PC-3 (cell line): ENCODE data around the gene TINCR.

Experiments
- EZH2 ChIP-seq: fragments of 300-600 bp; sonication (generic); IDR thresholded peaks from one replicate; pipeline ENCODE4 v1.6.1; 2017; ENCODE audit warnings: antibody characterized with exemption, mild to moderate bottlenecking, low read length; ENCODE audit not compliant: unreplicated experiment
- EZH2phosphoT487 ChIP-seq: fragments of 300-600 bp; sonication (generic); IDR thresholded peaks from 2 replicates; pipeline ENCODE4 v1.6.1; 2018; ENCODE audit warnings: mild to moderate bottlenecking, antibody characterized with exemption, low read length, borderline replicate concordance
- TF ChIP-seq, protein P1 (sequence below): fragments of 300-600 bp; sonication (generic); conservative IDR thresholded peaks from 2 replicates; pipeline ENCODE4 v1.5.1; 2017; ENCODE audit warnings: antibody characterized with exemption, low read depth, mild to moderate bottlenecking, low read length

DNA sequence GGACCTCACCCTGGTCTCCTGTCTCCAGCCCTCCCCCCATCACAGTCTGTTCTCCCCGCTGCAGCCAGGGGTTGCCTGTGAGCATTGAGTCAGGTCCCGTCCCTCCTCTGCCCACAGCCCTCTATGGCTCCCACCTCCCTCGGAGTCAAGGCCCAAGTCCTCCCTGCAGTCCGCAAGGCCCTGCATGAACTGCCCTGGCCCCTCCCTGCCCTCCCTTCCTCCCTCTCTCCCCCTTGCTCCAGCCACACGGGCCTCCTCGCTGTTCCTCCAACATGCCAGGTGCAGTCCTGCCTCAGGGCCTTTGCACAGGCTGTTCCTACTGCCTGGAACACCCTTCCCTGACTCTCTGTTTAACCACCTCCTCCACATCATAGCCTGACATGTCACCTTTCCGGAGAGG lies 2.8 kb downstream of the TINCR start:
- TF ChIP-seq, protein P1, sequence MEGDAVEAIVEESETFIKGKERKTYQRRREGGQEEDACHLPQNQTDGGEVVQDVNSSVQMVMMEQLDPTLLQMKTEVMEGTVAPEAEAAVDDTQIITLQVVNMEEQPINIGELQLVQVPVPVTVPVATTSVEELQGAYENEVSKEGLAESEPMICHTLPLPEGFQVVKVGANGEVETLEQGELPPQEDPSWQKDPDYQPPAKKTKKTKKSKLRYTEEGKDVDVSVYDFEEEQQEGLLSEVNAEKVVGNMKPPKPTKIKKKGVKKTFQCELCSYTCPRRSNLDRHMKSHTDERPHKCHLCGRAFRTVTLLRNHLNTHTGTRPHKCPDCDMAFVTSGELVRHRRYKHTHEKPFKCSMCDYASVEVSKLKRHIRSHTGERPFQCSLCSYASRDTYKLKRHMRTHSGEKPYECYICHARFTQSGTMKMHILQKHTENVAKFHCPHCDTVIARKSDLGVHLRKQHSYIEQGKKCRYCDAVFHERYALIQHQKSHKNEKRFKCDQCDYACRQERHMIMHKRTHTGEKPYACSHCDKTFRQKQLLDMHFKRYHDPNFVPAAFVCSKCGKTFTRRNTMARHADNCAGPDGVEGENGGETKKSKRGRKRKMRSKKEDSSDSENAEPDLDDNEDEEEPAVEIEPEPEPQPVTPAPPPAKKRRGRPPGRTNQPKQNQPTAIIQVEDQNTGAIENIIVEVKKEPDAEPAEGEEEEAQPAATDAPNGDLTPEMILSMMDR: no peak
- no peak for TF ChIP-seq EZH2
- TF ChIP-seq EZH2phosphoT487: no peak
